Type B pancreatic cell (in vitro differentiated cells): ENCODE results near the gene ABCA2. TPM values are rescaled to one million over a fixed set of nuclear protein-coding genes. Genes with fewer than 3 reads are reported as not detected.
"Not testable (repeated sequence)": the region's sequence is repeated elsewhere in the genome, so short reads cannot be mapped to it uniquely, and the experiment has no call there.

ENCODE experiments used
- DNase-seq: peaks from one replicate; pipeline ENCODE4 v3.0.0; 2021; ENCODE audit warnings: mixed read lengths; ENCODE audit not compliant: unreplicated experiment; ENCODE audit errors: extremely low spot score
- H3K27ac Mint-ChIP-seq: 2 replicates; pipeline ENCODE4 v1.8.0; 2021; ENCODE audit warnings: mild to moderate bottlenecking, mixed read lengths
- H3K27me3 Mint-ChIP-seq: 2 replicates; pipeline ENCODE4 v1.8.0; 2021; ENCODE audit warnings: mixed read lengths
- H3K36me3 Mint-ChIP-seq: 2 replicates; pipeline ENCODE4 v1.8.0; 2021; ENCODE audit warnings: mixed read lengths
- H3K4me1 Mint-ChIP-seq: one replicate; pipeline ENCODE4 v1.8.0; 2021; ENCODE audit warnings: mixed read lengths; ENCODE audit not compliant: unreplicated experiment
- H3K4me3 Mint-ChIP-seq: 2 replicates; pipeline ENCODE4 v1.8.0; 2021; ENCODE audit warnings: mild to moderate bottlenecking, mixed read lengths
- H3K9me3 Mint-ChIP-seq: 2 replicates; pipeline ENCODE4 v1.8.0; 2021; ENCODE audit warnings: mixed read lengths
- total RNA-seq: library from RNA; stranded (reverse); gene quantifications from 2 replicates; pipeline ENCODE4 v1.2.1, GENCODE V29; 2021; ENCODE audit warnings: low replicate concordance
- TF ChIP-seq, protein P1 (sequence below): fragments of 200-600 bp; sonication (generic); conservative IDR thresholded peaks from 2 replicates; pipeline ENCODE4 v1.5.0; 2021; ENCODE audit warnings: antibody characterized with exemption, mild to moderate bottlenecking

ABCA2 gene
- total RNA-seq, 1 donor from 2014 or later = 44.7 TPM

DNA sequence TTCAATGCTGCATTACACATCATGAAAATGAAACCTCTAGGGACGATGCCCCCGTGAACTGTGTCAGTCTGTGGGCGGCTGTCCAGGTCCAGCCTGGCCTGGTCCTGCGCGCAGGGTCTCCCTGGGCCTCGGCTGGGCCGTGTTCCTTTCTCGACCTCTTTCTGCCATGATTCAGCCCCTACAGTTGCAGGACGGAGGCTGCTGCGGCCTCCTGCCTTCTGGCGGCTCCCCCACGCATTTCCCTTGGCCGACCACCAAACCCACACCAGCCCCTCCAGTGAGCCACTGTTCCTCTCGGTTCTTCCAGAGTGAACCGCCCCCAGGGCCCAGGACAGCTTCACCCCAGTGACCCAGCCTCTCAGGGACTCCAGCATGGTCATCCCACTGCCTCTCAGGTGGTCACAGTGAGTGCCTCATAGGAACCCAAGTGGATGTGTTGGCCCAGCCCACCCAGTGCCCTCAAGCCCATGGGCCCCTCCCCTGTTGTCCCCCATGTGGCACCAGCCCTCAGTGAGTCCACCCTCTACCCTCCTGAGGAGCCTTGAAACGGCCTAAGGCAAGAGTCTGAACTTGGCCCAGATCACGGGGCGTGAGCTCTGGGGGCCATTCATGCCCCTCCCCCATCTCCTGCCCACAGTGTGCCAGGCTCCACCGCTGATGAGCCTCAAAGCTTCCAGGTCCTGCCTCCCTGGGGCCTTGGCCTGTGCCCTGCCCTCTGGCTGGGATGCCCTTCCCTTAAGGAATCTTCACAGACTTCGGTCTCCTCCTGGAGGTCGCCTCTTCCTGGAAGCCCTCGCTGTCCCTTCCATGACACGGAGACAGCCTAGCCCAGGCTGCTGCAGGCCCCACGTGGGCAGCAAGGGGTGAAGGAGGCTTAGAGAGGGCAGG lies 21.7 kb downstream of the ABCA2 start:
- no peaks in the 10 kb centered on the region for H3K4me1 Mint-ChIP-seq
- H3K27me3 Mint-ChIP-seq = no peaks in the 10 kb centered on the region
- no peaks in the 10 kb centered on the region for H3K36me3 Mint-ChIP-seq
- no peak overlapping the region for H3K4me3 Mint-ChIP-seq
- peaks cover 4% of the 10 kb centered on the region for H3K9me3 Mint-ChIP-seq
- TF ChIP-seq, protein P1, sequence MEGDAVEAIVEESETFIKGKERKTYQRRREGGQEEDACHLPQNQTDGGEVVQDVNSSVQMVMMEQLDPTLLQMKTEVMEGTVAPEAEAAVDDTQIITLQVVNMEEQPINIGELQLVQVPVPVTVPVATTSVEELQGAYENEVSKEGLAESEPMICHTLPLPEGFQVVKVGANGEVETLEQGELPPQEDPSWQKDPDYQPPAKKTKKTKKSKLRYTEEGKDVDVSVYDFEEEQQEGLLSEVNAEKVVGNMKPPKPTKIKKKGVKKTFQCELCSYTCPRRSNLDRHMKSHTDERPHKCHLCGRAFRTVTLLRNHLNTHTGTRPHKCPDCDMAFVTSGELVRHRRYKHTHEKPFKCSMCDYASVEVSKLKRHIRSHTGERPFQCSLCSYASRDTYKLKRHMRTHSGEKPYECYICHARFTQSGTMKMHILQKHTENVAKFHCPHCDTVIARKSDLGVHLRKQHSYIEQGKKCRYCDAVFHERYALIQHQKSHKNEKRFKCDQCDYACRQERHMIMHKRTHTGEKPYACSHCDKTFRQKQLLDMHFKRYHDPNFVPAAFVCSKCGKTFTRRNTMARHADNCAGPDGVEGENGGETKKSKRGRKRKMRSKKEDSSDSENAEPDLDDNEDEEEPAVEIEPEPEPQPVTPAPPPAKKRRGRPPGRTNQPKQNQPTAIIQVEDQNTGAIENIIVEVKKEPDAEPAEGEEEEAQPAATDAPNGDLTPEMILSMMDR = no peak
- DNase-seq = no peak
- H3K27ac Mint-ChIP-seq = no peak overlapping the region

DNA sequence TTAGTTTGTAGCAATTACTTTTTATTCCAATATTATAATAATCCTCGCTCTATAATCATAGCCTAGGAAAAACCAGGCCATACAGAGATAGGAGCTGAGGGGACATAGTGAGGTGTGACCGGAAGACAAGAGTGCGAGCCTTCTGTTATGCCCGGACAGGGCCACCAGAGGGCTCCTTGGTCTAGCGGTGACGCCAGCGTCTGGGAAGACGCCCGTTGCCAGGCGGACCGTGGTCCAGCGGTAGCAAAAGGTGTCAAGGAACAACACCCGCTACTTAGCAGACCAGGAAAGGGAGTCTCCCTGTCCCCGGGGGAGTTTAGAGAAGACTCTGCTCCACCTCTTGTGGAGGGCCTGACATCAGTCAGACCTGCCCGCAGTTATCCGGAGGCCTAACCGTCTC lies 23.8 kb downstream of the ABCA2 start:
- H3K4me1 Mint-ChIP-seq, H3K4me3 Mint-ChIP-seq, H3K9me3 Mint-ChIP-seq, H3K36me3 Mint-ChIP-seq, DNase-seq, H3K27ac Mint-ChIP-seq, H3K27me3 Mint-ChIP-seq: not testable (repeated sequence)
- TF ChIP-seq, protein P1 = peak; percentile 63

- Mint-ChIP-seq H3K27ac (no peak overlapping the region), H3K4me3 (no peak overlapping the region), H3K27me3 (peaks cover 2% of the 10 kb centered on the region), H3K9me3 (peaks cover 4% of the 10 kb centered on the region), H3K4me1 (no peaks in the 10 kb centered on the region), H3K36me3 (no peaks in the 10 kb centered on the region)
- TF ChIP-seq, protein P1 = no peak
- no peak for DNase-seq
Measured at GRCh38 chr9:137002646-137003041, 25.4 kb downstream of the ABCA2 start.

- H3K27me3 Mint-ChIP-seq = peaks cover 4% of the 10 kb centered on the region
- DNase-seq = no peak
- TF ChIP-seq, protein P1 = no peak
- H3K4me3 Mint-ChIP-seq = no peak overlapping the region
- no peaks in the 10 kb centered on the region for H3K4me1 Mint-ChIP-seq
- peaks cover 4% of the 10 kb centered on the region for H3K9me3 Mint-ChIP-seq
- no peak overlapping the region for H3K27ac Mint-ChIP-seq
- H3K36me3 Mint-ChIP-seq = no peaks in the 10 kb centered on the region
Measured at GRCh38 chr9:137001857-137002645, 26.0 kb downstream of the ABCA2 start.

DNA sequence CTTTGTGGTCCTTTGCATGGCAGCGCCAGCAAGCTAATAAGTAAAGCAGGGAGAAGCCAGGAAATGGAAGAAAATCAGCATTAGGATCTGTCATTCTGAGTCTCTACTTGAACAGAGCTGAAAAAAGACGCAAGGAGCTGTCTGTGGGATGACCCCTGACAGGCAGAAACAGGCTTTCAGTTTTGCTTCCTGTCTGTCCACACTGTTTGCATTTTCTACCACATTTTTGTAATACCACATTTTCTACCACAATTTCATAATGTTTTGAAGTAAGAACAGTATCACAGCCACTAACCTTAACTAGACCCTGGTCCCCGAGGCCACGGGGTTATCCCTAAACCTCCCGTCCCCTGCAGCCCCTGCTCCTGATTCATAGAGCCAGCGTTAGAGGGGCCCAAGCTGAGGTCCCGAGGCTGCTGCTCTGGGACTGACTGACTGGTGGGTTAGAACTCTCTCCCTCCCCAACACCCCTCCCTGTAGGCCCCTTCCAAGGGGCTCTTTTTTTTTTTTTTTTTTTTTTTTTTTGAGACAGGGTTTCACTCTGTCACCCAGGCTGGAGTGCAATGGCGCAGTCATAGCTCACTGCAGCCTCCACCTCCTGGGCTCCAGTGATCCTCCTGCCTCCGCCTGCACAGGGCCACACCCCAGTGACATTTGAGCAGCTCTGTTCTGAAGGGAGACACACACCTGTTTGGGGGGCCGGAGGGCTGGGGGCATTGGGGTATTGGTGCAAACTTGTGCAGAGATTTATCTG lies 27.7 kb downstream of the ABCA2 start:
- Mint-ChIP-seq H3K36me3 (no peaks in the 10 kb centered on the region), H3K9me3 (peaks cover 4% of the 10 kb centered on the region), H3K4me3 (peak overlapping the region; percentile 40), H3K27me3 (peaks cover 4% of the 10 kb centered on the region), H3K4me1 (no peaks in the 10 kb centered on the region), H3K27ac (peak overlapping the region; percentile 86)
- DNase-seq = no peak
- TF ChIP-seq, protein P1 = no peak
